ENCODE measurements around the gene AP5S1.

GRCh38 chr20:3802524-3803239 lies 17.7 kb upstream of the AP5S1 start:
- TF ChIP-seq CTCF (IDR thresholded peaks at IDR 0.05) (no peak), POLR2A (IDR thresholded peaks at IDR 0.05) (no peak), EP300 (IDR thresholded peaks at IDR 0.05) (no peak)
